ENCODE results near the gene RPTOR.

RPTOR gene

DNA sequence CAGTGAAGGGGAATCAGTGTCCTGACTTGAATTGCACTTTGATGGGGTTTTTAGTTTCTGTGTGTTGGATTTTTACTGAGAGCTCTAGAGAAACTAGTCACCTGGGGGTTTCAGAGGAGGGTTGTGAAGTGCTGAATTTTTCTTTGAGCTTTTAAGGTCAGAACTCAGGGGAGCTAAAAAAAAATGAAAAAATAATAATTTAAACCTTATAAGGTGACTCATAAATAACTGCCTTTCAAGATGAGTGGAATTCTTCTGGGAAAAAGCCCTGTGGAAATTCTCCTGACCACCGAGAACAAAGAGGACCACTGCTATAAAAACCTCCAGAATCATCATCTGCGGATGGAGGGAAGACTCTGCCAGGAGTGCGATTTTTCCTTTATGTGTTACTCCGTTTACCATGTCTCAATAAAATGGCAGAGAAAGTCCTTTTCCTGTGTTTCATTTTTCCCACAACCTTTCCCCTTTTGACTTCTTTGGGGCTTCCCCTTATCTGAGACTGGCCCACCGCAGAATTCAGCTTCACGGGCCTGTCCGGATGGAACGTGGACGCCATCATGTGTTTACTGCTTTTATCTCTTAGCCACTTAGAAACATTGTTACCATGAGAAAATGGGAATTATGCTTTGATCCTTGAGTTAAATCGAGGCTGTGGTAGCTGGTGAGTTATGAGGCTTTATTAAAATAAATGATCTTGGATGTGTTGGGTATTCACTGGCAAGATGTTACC, 39.7 kb downstream of the RPTOR start:
- in situ Hi-C loops (cut with HindIII; ENCODE audit: low pct_ligation_motif_present, low sequenced_read_pairs), result no loop called here
- TF ChIP-seq CTCF (IDR thresholded peaks at IDR 0.05; ENCODE audit: low read depth, low read length, missing control alignments), result no peak
- Histone ChIP-seq H3K36me3 (replicated peaks) (no peaks in the 10 kb centered on the region), H3K4me3 (ENCODE audit: low read depth, low read length) (no peak overlapping the region), H3K27ac (peak overlapping the region; percentile 33), H3K27me3 (replicated peaks) (no peaks in the 10 kb centered on the region)
- DNase-seq, result no peak

DNA sequence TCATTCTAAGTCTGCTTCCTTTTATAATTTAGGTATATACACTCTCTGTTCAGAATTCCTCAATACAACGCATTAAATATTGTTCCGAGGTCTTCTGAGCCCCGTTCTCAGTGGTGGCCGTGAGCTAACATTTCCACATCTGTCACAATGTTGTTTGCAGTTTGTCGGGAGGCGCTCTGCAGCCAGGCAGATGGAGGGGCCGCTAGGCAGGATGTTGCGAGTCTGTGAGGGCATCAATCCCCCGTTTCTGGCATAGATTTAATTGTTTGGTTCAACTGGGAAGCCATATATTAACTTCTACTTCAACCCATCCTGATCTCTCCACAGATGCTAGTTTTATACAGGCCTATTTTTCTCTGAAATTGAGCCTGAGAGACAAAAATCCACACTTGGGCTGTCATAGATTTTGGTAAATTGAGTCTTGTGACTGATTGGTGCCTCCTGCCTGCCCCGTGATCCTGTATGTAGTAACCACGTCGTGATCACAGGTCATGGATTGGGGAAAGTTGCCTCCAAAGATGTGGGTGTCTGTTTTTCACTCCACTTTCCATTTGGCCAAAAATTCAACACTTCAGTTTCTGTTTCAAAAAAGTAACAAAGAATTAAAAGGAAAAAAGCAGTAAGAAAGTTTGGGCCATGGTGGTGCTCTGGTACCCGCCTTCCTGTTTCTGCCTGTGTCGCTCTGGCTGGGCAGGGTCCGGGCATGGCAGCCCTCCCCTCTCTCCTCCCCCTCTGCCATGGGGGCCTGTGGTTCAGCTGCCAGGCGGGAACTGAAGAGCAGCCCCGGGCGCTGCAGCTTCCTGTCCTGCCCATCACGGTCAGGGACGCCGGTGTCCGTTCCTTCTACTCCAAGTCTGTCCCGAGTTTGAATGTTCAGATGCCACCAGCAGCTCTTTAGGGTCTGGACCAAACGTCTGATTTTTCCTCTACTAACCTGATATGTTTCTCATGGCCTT, 41.5 kb downstream of the RPTOR start:
- Histone ChIP-seq H3K36me3 (replicated peaks) (no peaks in the 10 kb centered on the region), H3K27ac (peak overlapping the region; percentile 90), H3K27me3 (replicated peaks) (no peaks in the 10 kb centered on the region), H3K4me3 (ENCODE audit: low read depth, low read length) (peak overlapping the region; percentile 1)
- no peak for TF ChIP-seq CTCF (IDR thresholded peaks at IDR 0.05; ENCODE audit: low read depth, low read length, missing control alignments)
- in situ Hi-C loops (cut with HindIII; ENCODE audit: low pct_ligation_motif_present, low sequenced_read_pairs), result no loop called here
- no peak for DNase-seq

- Histone ChIP-seq H3K4me3 (ENCODE audit: low read depth, low read length) (peak overlapping the region; percentile 1), H3K27ac (peak overlapping the region; percentile 90), H3K27me3 (replicated peaks) (no peaks in the 10 kb centered on the region), H3K36me3 (replicated peaks) (no peaks in the 10 kb centered on the region)
- in situ Hi-C loops (cut with HindIII; ENCODE audit: low pct_ligation_motif_present, low sequenced_read_pairs), result no loop called here
- DNase-seq, result peak; percentile 96
- TF ChIP-seq CTCF (IDR thresholded peaks at IDR 0.05; ENCODE audit: low read depth, low read length, missing control alignments), result no peak
These were observed 42.2 kb downstream of the RPTOR start for GRCh38 chr17:80586846-80587228.

DNA sequence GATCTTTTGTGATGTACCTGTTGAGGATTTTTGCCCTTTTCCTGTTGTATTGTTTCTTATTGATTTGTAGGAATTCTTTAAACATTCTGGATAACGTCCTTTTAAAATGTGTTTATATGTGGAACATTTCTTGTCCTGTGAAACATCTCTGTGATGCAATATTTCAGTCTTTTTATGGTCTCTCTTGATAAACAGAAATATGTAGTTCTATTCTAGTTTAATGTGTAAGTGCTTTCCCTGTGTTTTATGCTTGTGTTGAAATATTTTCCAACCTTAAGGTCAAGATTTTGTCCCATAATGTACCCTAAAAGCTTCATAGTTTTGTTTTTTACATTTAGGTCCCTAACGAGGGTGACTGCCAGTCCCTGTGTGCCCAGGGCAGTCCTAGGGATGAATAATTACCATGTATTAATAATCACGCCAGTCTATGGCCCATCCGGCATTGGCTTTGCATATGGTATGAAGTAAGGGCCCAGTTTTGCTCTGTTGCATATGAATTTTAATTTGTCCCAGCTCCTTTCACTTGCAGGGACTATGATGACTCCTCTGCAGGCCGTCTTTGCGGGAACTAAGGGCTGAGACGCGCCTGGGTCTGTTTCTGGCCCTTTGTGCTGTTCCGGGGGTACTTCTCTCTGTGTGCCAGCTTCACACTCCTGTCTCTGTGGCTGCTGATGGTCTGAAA, 44.2 kb downstream of the RPTOR start:
- in situ Hi-C loops (cut with HindIII; ENCODE audit: low pct_ligation_motif_present, low sequenced_read_pairs), result no loop called here
- no peak for TF ChIP-seq CTCF (IDR thresholded peaks at IDR 0.05; ENCODE audit: low read depth, low read length, missing control alignments)
- Histone ChIP-seq H3K36me3 (replicated peaks) (no peaks in the 10 kb centered on the region), H3K4me3 (ENCODE audit: low read depth, low read length) (no peak overlapping the region), H3K27ac (no peak overlapping the region), H3K27me3 (replicated peaks) (no peaks in the 10 kb centered on the region)
- no peak for DNase-seq

DNA sequence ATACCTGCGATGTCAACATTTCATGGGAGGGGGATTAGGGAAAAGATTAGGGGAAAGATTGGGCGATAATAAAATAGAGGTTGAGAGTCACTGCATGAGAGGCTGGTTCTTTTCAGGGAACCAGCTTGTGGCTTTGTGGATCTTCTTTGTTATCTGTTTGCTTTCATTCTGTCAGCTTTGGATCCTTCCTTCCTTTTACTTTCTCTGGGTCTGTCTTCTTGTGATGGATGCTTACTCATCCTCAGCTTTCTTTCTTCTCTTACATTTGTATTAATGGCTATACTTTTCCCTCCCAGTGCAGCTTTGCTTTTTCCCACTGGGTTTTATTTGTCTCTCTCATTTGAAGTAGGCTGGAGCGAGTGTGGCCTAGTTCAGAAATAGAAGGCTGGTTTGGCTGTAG, 47.1 kb downstream of the RPTOR start:
- DNase-seq, result no peak
- in situ Hi-C loops (cut with HindIII; ENCODE audit: low pct_ligation_motif_present, low sequenced_read_pairs), result no loop called here
- no peaks in the 10 kb centered on the region for H3K27me3 ChIP-seq (replicated peaks)
- H3K36me3 ChIP-seq (replicated peaks), result no peaks in the 10 kb centered on the region
- no peak overlapping the region for H3K27ac ChIP-seq
- H3K4me3 ChIP-seq (ENCODE audit: low read depth, low read length), result no peak overlapping the region
- no peak for TF ChIP-seq CTCF (IDR thresholded peaks at IDR 0.05; ENCODE audit: low read depth, low read length, missing control alignments)
